Transverse colon (tissue), 4 donors: ENCODE data around the gene RPGRIP1L. TPM values are rescaled to one million over a fixed set of nuclear protein-coding genes. Genes with fewer than 3 reads are reported as not detected.

Experiments used
- DNase-seq: peaks from one replicate; pipeline ENCODE4 v3.0.0-alpha.2; 2019
- H3K27ac ChIP-seq, 4 donors: fragments of 200-600 bp; sonication (generic); 2 replicates each; pipeline ENCODE4 v1.5.1; 2016 to 2018; ENCODE audit warnings: inconsistent platforms in 4 of 4
- H3K27me3 ChIP-seq: fragments of 200-600 bp; sonication (generic); 2 replicates; pipeline ENCODE4 v1.5.1; 2017; ENCODE audit warnings: inconsistent platforms
- H3K36me3 ChIP-seq, 4 donors: fragments of 200-600 bp; sonication (generic); 2 replicates each; pipeline ENCODE4 v1.5.1; 2017 to 2019; ENCODE audit warnings: inconsistent platforms in 4 of 4
- H3K4me1 ChIP-seq, 4 donors: fragments of 200-600 bp; sonication (generic); 2 replicates each; pipeline ENCODE4 v1.5.1; 2017 to 2020; ENCODE audit warnings: inconsistent platforms in 4 of 4
- H3K4me3 ChIP-seq, 4 donors: fragments of 200-600 bp; sonication (generic); 1 replicate in 1 of 4; 2 replicates in 3 of 4; pipeline versions ENCODE4 v1.5.1 to v1.6.1; 2017 to 2019; ENCODE audit warnings: inconsistent platforms in 4 of 4
- H3K9me3 ChIP-seq, 2 donors: fragments of 200-600 bp; sonication (generic); 2 replicates each; pipeline ENCODE4 v1.5.1; 2017 to 2019; ENCODE audit warnings: inconsistent platforms in 2 of 2
- EP300 ChIP-seq: sonication (generic); formaldehyde crosslinking; IDR thresholded peaks from one replicate; pipeline ENCODE4 v1.6.1; 2017; ENCODE audit warnings: antibody characterized with exemption, low read depth
- POLR2A ChIP-seq: fragments of 450-650 bp; IDR thresholded peaks from one replicate; pipeline ENCODE4 v1.6.1; 2016; ENCODE audit warnings: antibody characterized with exemption, mild to moderate bottlenecking, moderate library complexity
- POLR2AphosphoS5 ChIP-seq, 3 donors: sonication (generic); formaldehyde crosslinking; IDR thresholded peaks; one replicate each; pipeline ENCODE4 v1.6.1; 2016; ENCODE audit warnings: antibody characterized with exemption in 3 of 3
- WGBS, 2 donors: methylation state at CpG; one replicate each; pipeline ENCODE4 v1.1.5; 2018; ENCODE audit warnings: low coverage in 1 of 2; 5-methylcytosine and 5-hydroxymethylcytosine counted together
- in situ Hi-C, 4 donors: fragments of 200-750 bp; cut with MboI; loops; one replicate each; pipeline versions ENCODE4 v1.15.0 to v1.15.1; 2017; ENCODE audit warnings: low sequenced_read_pairs in 3 of 4, low pct_ligation_motif_present in 1 of 4, low pct_unique_long_range_greater_than_20kb in 1 of 4
- intact Hi-C: fragments of 100-400 bp; cut with DNase I; formaldehyde crosslinking; loops from one replicate; pipeline ENCODE4 v1.15.1; 2023; ENCODE audit warnings: low total_unique reads
- total RNA-seq, 4 donors: library from RNA; depleted of rRNA; stranded (reverse); fragments of >200 nt; gene quantifications; one replicate each; pipeline ENCODE4 v1.1.0, GENCODE V29; 2016
- TF ChIP-seq, protein P1 (sequence below), 5 experiments: fragments of 200-600 bp in 3 of 5; fragments of 450-650 bp in 2 of 5; sonication (generic) in 3 of 5; IDR thresholded peaks; 1 replicate in 2 of 5; 2 replicates in 3 of 5; pipeline ENCODE4 v1.5.1; 2016 to 2017; ENCODE audit warnings: antibody characterized with exemption in 5 of 5, inconsistent platforms in 3 of 5, mild to moderate bottlenecking in 2 of 5, moderate library complexity in 1 of 5

RPGRIP1L gene
- total RNA-seq, 4 donors from 2014 or later = 1.6 to 5.6 (median 2.1) TPM

DNA sequence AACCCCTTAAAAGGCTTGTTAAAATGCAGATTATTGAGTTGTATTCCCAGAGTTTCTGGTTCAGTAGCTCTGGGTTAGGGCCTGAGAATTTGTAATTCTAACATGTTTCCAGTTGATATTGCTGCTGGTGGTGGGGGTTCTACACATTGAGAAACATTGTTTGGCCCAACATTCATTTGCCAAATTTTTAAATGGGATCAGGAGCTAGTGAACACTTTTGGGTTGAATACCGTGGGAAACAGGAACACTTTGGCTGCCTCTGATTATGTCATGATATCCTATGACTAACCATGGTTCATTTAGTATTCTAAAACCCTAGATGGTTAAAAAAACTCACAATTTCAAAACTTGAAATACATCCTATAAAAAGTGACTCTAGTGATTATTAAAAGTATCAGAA, 89.3 kb downstream of the RPGRIP1L start:
- no peak for DNase-seq
- Histone ChIP-seq H3K27ac (no peak overlapping the region), H3K36me3 (no peaks in the 10 kb centered on the region), H3K4me3 (no peak overlapping the region), H3K4me1 (peaks cover 0 to 9% (median 0%) of the 10 kb centered on the region in 4 donors), H3K9me3 (no peaks in the 10 kb centered on the region), H3K27me3 (no peaks in the 10 kb centered on the region)
- WGBS, 2 donors = 80 to 83% methylated on average over 1 of the region's 1 CpG
- intact Hi-C loops = no loop called here
- no peak for TF ChIP-seq POLR2AphosphoS5 (IDR thresholded peaks at IDR 0.05)
- TF ChIP-seq, protein P1, sequence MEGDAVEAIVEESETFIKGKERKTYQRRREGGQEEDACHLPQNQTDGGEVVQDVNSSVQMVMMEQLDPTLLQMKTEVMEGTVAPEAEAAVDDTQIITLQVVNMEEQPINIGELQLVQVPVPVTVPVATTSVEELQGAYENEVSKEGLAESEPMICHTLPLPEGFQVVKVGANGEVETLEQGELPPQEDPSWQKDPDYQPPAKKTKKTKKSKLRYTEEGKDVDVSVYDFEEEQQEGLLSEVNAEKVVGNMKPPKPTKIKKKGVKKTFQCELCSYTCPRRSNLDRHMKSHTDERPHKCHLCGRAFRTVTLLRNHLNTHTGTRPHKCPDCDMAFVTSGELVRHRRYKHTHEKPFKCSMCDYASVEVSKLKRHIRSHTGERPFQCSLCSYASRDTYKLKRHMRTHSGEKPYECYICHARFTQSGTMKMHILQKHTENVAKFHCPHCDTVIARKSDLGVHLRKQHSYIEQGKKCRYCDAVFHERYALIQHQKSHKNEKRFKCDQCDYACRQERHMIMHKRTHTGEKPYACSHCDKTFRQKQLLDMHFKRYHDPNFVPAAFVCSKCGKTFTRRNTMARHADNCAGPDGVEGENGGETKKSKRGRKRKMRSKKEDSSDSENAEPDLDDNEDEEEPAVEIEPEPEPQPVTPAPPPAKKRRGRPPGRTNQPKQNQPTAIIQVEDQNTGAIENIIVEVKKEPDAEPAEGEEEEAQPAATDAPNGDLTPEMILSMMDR (IDR thresholded peaks at IDR 0.05) = no peak
- no peak for TF ChIP-seq POLR2A
- no peak for TF ChIP-seq EP300
- in situ Hi-C loops = no loop called here

DNA sequence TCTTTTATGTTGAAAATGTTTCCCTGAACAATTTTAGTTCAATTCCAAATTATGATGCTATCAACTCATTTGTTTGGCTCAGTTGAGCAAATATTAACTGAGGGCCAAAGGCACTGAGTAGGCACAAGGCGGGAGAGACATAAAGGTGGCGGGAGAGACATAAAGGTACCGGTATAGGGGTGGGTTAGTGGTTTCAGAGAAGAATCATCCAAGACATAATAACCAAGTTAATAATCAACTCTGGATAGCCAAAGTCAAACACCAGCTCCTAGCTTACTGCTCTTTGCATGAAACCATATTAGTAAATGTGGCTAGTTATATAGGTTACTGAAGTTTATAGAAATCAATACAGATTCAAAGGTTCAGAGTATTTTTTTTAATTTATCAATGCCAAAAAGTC, 91.7 kb downstream of the RPGRIP1L start:
- Histone ChIP-seq H3K27ac (no peak overlapping the region), H3K4me3 (no peak overlapping the region), H3K4me1 (peaks cover 0 to 9% (median 0%) of the 10 kb centered on the region in 4 donors), H3K36me3 (no peaks in the 10 kb centered on the region), H3K27me3 (no peaks in the 10 kb centered on the region), H3K9me3 (no peaks in the 10 kb centered on the region)
- WGBS, 2 donors = 24 to 67% methylated on average over 3 of the region's 3 CpGs
- no peak for TF ChIP-seq EP300
- TF ChIP-seq, protein P1 (IDR thresholded peaks at IDR 0.05) = no peak
- TF ChIP-seq POLR2AphosphoS5 (IDR thresholded peaks at IDR 0.05) = no peak
- no peak for TF ChIP-seq POLR2A
- intact Hi-C loops (no loop called here), in situ Hi-C loops (no loop called here)
- DNase-seq = no peak

DNA sequence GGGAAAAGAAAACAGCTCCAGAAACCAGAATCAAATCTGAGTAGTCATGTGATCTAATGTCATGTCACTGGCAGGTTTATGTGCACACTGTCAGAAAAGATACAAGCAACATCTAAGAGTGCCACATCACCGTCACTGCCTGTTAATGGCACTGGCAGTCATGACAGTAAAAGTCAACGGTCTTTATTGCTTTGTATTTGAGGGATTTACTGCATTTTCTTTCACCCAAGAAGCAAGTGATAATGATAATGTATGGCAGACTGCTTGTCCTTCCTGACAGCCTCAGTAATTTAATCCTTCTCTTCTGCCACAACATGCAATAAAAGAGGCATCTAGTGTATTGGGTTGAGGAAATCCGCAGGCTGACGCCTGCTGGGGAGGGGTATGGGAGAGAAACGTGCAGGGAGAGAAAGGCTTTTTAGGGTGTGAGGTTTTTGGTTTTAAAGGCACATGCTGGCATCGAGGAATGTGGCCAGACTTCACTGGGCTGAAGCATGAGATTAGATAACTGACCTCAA, 92.4 kb downstream of the RPGRIP1L start:
- Histone ChIP-seq H3K36me3 (no peaks in the 10 kb centered on the region), H3K4me1 (peaks cover 0 to 9% (median 0%) of the 10 kb centered on the region in 4 donors), H3K9me3 (no peaks in the 10 kb centered on the region), H3K27ac (no peak overlapping the region), H3K4me3 (no peak overlapping the region), H3K27me3 (no peaks in the 10 kb centered on the region)
- intact Hi-C loops (no loop called here), in situ Hi-C loops (no loop called here)
- DNase-seq = no peak
- WGBS, 2 donors = 40 to 55% methylated on average over 5 to 6 of the region's 6 CpGs
- TF ChIP-seq POLR2AphosphoS5 (IDR thresholded peaks at IDR 0.05) = no peak
- TF ChIP-seq, protein P1 (IDR thresholded peaks at IDR 0.05) = no peak
- no peak for TF ChIP-seq POLR2A
- no peak for TF ChIP-seq EP300

DNA sequence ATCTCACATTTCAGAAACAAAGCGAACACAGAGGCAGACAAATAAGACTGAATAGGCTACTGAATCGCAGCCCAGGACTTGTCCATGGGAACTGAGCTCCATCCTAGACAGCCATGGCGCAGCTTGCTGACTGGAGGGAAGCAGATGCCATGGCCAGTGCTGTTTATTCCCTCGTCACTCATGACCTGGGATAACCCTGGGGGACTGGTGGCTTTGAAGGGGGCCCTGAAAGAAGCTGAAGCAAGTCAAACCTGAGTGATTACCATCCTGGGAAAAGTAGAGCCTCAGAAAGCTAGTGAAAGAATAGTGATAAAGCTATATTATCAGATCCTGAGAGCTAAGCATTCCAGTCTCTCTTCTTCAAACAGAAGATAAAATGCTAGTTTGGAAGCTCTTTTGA, 94.1 kb downstream of the RPGRIP1L start:
- Histone ChIP-seq H3K27ac (no peak overlapping the region), H3K27me3 (no peaks in the 10 kb centered on the region), H3K36me3 (no peaks in the 10 kb centered on the region), H3K4me3 (no peak overlapping the region), H3K9me3 (no peaks in the 10 kb centered on the region), H3K4me1 (peaks cover 0 to 9% (median 0%) of the 10 kb centered on the region in 4 donors)
- TF ChIP-seq EP300 (no peak), POLR2A (no peak), POLR2AphosphoS5 (IDR thresholded peaks at IDR 0.05) (no peak)
- TF ChIP-seq, protein P1 (IDR thresholded peaks at IDR 0.05) = no peak
- DNase-seq = no peak
- WGBS, 2 donors = 96 to 100% methylated on average over 3 to 4 of the region's 4 CpGs
- in situ Hi-C loops (no loop called here), intact Hi-C loops (no loop called here)
